GM12878 (cell line): ENCODE results near the gene ZNF827. TPM values are rescaled to one million over a fixed set of nuclear protein-coding genes. Genes with fewer than 3 reads are reported as not detected.

ENCODE experiments used
- ATF2 ChIP-seq: IDR thresholded peaks from 2 replicates; pipeline ENCODE4 v1.6.1; 2012; ENCODE audit warnings: low read length, inconsistent platforms
- BHLHE40 ChIP-seq, 2 experiments: fragments of 450-650 bp in 1 of 2; IDR thresholded peaks; 2 replicates each; pipeline ENCODE4 v1.6.1; 2011 to 2017; ENCODE audit warnings: low read depth in 2 of 2, borderline replicate concordance in 1 of 2, improper control_type of control experiment in 1 of 2, low read length in 1 of 2, mild to moderate bottlenecking in 1 of 2
- CUX1 ChIP-seq: IDR thresholded peaks from 2 replicates; pipeline ENCODE4 v1.6.1; 2012; ENCODE audit warnings: improper control_type of control experiment, low read depth, low read length; ENCODE audit not compliant: insufficient replicate concordance
- EED ChIP-seq: sonication (generic); IDR thresholded peaks from 2 replicates; pipeline ENCODE4 v1.6.1; 2016; ENCODE audit warnings: antibody characterized with exemption, low read depth
- SRF ChIP-seq, 2 experiments: IDR thresholded peaks; 2 replicates each; pipeline ENCODE4 v1.6.1; 2011; ENCODE audit warnings: low read depth in 2 of 2, low read length in 2 of 2, mild to moderate bottlenecking in 1 of 2, moderate library complexity in 1 of 2
- ZNF24 ChIP-seq: fragments of 450-650 bp; IDR thresholded peaks from 2 replicates; pipeline ENCODE4 v1.6.1; 2017; ENCODE audit warnings: antibody characterized with exemption, mild to moderate bottlenecking
- ZZZ3 ChIP-seq: IDR thresholded peaks from 2 replicates; pipeline ENCODE4 v1.6.1; 2011; ENCODE audit warnings: low read depth; ENCODE audit not compliant: control insufficient read depth, insufficient read length
- polyA plus RNA-seq, 11 experiments: library from polyadenylated mRNA; depleted of rRNA in 4 of 11; unstranded in 6 of 11; stranded (reverse) in 5 of 11; fragments of >200 nt; fragmentation: Nextera tagmentation in 4 of 11; fragmentation: Illumina TruSeq in 1 of 11; extraction: Ambion mirVana in 4 of 11; extraction: Trizol in 1 of 11; gene quantifications; 1 replicate in 1 of 11; 2 replicates in 10 of 11; pipeline versions ENCODE4 v1.2.1 to v1.2.3, GENCODE V29; 2011 to 2016; ENCODE audit warnings: inconsistent platforms in 2 of 11, missing spikeins in 2 of 11, low read depth in 1 of 11
- total RNA-seq, 4 experiments: library from RNA; depleted of rRNA in 3 of 4; stranded (reverse); fragments of >200 nt in 3 of 4; fragmentation: Illumina TruSeq in 1 of 4; extraction: Trizol in 1 of 4; gene quantifications; 2 replicates each; pipeline versions ENCODE4 v1.2.1 to v1.2.3, GENCODE V29; 2013 to 2021

ZNF827 gene
- total and polyA plus RNA-seq, 10 of the 15 experiments (the other 5 are each of a cell fraction or from before 2014, with no cell fraction given): 3.8 to 31.5 (median 13.6) TPM

- TF ChIP-seq CUX1 (no peak), BHLHE40 (IDR thresholded peaks at IDR 0.05; ENCODE audit: borderline replicate concordance in 1 of 2, low read depth in 2 of 2, low read length in 1 of 2) (no peak), ATF2 (no peak), SRF (IDR thresholded peaks at IDR 0.05; ENCODE audit: low read depth in 2 of 2, low read length in 2 of 2) (no peak), EED (no peak), ZZZ3 (no peak), ZNF24 (no peak)
- TF ChIP-seq, all 136 proteins: peak for 0
Observed at GRCh38 chr4:145890689-145891088, 47.9 kb downstream of the ZNF827 start (continued).
